Measurements from ENCODE around the gene PLA2G4E.

Gene PLA2G4E

DNA sequence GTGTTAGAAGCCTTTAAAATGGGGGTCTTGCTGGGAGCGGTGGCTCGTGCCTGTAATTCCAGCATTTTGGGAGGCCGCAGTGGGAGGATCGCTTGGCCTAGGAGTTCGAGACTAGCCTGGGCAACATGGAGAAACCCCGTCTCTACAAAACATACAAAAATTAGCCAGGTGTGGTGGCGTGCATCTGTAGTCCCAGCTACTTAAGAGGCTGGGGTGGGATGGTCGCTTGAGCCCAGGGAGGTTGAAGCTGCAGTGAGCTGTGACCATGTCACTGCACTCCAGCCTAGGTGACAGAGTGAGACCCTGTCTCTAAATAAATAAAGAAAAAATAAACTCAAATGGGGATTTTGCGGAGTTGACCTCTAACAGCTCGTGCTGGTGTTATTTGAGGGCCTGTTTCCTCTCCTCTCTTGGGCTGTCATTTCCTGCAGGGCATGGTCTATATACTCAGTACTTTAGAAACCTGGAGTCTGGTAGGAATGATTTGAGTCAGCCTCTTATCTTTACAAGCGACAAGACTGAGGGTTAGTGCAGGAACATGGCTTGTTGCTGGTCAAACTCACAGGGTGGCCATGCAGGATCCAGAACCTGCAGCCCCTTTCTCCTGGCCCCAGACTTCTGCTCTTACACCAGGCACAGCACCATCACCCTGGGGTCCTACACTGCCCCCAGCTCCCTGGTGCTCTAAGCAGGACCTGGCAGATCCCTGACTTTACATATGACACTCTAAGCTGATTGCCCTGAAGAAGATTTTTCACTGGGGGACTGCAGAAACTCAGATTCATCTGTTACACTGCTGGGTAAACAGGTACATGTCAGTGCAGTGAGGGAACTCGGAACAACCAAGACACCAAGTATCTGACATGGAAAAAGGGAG, 63.6 kb downstream of the PLA2G4E start:
- no peak overlapping the region for H3K4me3 ChIP-seq (ENCODE audit: low read depth, low read length)
- TF ChIP-seq, protein P1, sequence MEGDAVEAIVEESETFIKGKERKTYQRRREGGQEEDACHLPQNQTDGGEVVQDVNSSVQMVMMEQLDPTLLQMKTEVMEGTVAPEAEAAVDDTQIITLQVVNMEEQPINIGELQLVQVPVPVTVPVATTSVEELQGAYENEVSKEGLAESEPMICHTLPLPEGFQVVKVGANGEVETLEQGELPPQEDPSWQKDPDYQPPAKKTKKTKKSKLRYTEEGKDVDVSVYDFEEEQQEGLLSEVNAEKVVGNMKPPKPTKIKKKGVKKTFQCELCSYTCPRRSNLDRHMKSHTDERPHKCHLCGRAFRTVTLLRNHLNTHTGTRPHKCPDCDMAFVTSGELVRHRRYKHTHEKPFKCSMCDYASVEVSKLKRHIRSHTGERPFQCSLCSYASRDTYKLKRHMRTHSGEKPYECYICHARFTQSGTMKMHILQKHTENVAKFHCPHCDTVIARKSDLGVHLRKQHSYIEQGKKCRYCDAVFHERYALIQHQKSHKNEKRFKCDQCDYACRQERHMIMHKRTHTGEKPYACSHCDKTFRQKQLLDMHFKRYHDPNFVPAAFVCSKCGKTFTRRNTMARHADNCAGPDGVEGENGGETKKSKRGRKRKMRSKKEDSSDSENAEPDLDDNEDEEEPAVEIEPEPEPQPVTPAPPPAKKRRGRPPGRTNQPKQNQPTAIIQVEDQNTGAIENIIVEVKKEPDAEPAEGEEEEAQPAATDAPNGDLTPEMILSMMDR (conservative IDR thresholded peaks at IDR 0.05; ENCODE audit: low read depth, low read length), result no peak
- DNase-seq (ENCODE audit: low read depth), result no peak

DNA sequence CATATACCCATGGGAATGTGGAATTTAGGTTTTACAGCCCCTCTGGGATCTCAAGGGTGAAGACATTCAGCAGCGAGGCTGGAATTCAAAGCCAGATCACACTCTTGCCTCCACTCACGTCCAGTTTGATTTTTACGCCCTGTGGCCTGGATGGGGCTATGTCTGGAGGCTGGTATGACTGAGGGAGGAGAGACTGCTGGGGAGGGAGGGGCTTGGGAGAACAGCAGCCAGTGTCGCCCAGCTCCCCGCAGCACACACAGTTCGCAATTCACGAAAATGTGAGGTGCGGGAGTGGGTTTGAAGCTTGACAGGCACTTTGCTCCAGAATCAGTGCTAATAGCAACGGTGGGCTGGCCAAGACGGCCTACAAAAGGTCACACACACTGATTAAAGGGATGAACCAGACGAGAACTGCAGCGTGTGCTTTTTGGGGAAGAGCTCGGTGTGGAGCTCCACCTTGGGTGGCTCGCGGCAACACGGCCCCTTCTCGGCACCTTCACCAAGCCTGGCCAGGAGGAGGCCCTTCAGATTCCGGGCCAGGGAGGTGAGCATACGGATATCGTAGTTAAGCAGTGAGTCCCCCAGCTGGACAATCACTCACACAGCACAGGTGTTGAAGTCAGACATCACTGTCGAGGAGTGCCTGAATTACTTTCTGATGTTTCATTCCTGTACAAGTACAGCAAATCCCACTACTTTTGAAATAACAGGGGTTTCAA, 64.9 kb downstream of the PLA2G4E start:
- DNase-seq (ENCODE audit: low read depth), result no peak
- H3K4me3 ChIP-seq (ENCODE audit: low read depth, low read length), result no peak overlapping the region
- TF ChIP-seq, protein P1 (conservative IDR thresholded peaks at IDR 0.05; ENCODE audit: low read depth, low read length), result no peak

GRCh38 chr15:41955100-41955499, 65.7 kb downstream of the PLA2G4E start:
- TF ChIP-seq, protein P1 (conservative IDR thresholded peaks at IDR 0.05; ENCODE audit: low read depth, low read length), result no peak
- DNase-seq (ENCODE audit: low read depth), result no peak

GRCh38 chr15:41954036-41954435, 66.8 kb downstream of the PLA2G4E start:
- no peak for DNase-seq (ENCODE audit: low read depth)
- TF ChIP-seq, protein P1 (conservative IDR thresholded peaks at IDR 0.05; ENCODE audit: low read depth, low read length), result no peak
- H3K4me3 ChIP-seq (ENCODE audit: low read depth, low read length), result no peak overlapping the region

More at GRCh38 chr15:41955100-41955499, 65.7 kb downstream of the PLA2G4E start:
- no peak overlapping the region for H3K4me3 ChIP-seq (ENCODE audit: low read depth, low read length)

DNA sequence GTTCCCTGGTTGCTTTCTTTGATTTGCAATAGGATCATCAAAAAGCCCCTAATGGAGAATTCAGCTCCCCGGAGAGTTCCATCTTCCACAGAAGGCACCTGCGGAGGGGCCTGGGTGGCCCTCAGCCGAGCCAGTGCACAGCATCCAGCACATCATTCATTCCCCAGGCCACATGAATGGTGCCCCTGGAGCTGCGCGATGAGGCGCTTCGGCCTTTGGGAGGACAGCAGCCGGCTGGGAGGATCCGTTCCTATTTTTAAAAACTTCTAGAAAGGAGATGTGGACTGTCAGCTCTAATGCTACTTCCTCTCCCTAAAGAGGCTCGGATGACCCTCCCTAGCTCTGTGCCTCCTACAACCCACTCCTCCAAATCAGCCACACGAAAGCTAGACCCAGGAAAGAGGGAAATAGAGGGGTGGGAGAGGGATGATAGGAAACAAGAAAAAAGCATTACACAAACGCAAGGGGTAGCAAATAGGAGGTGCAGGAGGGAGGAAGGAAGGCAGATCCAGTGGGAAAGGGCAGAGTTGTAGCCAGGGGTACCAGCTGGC, 68.8 kb downstream of the PLA2G4E start:
- no peak for DNase-seq (ENCODE audit: low read depth)
- TF ChIP-seq, protein P1 (conservative IDR thresholded peaks at IDR 0.05; ENCODE audit: low read depth, low read length), result no peak
- H3K4me3 ChIP-seq (ENCODE audit: low read depth, low read length), result no peak overlapping the region

DNA sequence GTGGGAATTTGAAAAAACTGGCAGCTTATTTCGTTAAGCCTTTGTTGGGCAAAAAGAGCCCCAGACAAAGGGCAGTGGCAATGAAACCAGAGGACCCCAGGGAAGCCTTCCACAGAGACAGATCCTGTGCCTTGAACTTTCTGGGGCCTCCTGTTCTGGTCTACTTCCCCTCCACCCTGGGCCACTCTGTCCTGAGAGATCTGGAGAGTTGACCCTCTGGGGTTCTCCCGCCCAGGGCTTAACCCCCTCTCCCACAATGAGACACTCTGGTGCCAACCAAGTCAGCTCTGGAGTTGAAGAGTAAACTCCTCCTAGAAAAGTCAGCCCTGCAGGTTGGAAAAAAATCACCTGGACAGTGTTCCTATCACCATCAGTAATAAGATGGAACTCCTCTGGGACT, 69.3 kb downstream of the PLA2G4E start:
- TF ChIP-seq, protein P1 (conservative IDR thresholded peaks at IDR 0.05; ENCODE audit: low read depth, low read length), result no peak
- no peak overlapping the region for H3K4me3 ChIP-seq (ENCODE audit: low read depth, low read length)
- no peak for DNase-seq (ENCODE audit: low read depth)
